ENCODE data around the gene COA7. TPM values are rescaled to one million over a fixed set of nuclear protein-coding genes. Genes with fewer than 3 reads are reported as not detected.

Gene COA7
- total RNA-seq, 1 donor from 2014 or later = 21.5 TPM

DNA sequence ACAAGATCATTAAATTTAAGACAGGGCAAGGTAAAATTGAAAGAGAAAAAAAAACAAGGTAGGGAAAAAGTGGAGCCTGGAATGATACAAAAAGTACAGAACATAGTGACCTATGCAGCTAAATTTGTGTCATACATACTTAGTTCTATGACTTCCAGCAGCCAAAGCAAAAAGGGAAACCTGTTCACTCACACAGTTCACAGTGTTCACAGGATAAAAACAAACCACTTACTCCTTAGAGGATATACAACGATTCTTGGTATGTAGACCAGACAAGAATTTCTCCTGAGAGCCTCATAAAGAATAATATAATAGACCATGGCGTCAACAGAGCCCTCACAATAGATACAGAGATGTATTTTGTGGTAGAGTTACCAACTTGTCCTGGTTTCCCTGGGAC lies 27.5 kb downstream of the COA7 start:
- TF ChIP-seq, protein P1, sequence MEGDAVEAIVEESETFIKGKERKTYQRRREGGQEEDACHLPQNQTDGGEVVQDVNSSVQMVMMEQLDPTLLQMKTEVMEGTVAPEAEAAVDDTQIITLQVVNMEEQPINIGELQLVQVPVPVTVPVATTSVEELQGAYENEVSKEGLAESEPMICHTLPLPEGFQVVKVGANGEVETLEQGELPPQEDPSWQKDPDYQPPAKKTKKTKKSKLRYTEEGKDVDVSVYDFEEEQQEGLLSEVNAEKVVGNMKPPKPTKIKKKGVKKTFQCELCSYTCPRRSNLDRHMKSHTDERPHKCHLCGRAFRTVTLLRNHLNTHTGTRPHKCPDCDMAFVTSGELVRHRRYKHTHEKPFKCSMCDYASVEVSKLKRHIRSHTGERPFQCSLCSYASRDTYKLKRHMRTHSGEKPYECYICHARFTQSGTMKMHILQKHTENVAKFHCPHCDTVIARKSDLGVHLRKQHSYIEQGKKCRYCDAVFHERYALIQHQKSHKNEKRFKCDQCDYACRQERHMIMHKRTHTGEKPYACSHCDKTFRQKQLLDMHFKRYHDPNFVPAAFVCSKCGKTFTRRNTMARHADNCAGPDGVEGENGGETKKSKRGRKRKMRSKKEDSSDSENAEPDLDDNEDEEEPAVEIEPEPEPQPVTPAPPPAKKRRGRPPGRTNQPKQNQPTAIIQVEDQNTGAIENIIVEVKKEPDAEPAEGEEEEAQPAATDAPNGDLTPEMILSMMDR (IDR thresholded peaks at IDR 0.05; ENCODE audit: unreplicated experiment) = no peak
- H3K27me3 Mint-ChIP-seq (ENCODE audit: low read depth) = no peaks in the 10 kb centered on the region
- no peak overlapping the region for H3K4me3 Mint-ChIP-seq
- peak overlapping the region; percentile 64 for H3K27ac Mint-ChIP-seq
- DNase-seq (ENCODE audit: low spot score in 2 of 2, unreplicated experiment in 2 of 2) = no peak
- H3K36me3 Mint-ChIP-seq = no peaks in the 10 kb centered on the region
- H3K9me3 Mint-ChIP-seq = no peaks in the 10 kb centered on the region
- H3K4me1 Mint-ChIP-seq = peaks cover 18% of the 10 kb centered on the region

GRCh38 chr1:52669696-52670095 lies 28.5 kb downstream of the COA7 start:
- Mint-ChIP-seq H3K27ac (peak overlapping the region; percentile 8), H3K4me1 (peaks cover 20% of the 10 kb centered on the region), H3K9me3 (no peaks in the 10 kb centered on the region), H3K27me3 (ENCODE audit: low read depth) (no peaks in the 10 kb centered on the region), H3K36me3 (no peaks in the 10 kb centered on the region), H3K4me3 (no peak overlapping the region)
- DNase-seq (ENCODE audit: low spot score in 2 of 2, unreplicated experiment in 2 of 2) = no peak
- TF ChIP-seq, protein P1 (IDR thresholded peaks at IDR 0.05; ENCODE audit: unreplicated experiment) = no peak

GRCh38 chr1:52668711-52669110 lies 29.4 kb downstream of the COA7 start:
- Mint-ChIP-seq H3K27me3 (ENCODE audit: low read depth) (no peaks in the 10 kb centered on the region), H3K36me3 (no peaks in the 10 kb centered on the region), H3K27ac (no peak overlapping the region), H3K4me3 (no peak overlapping the region), H3K9me3 (no peaks in the 10 kb centered on the region), H3K4me1 (peaks cover 15% of the 10 kb centered on the region)
- DNase-seq (ENCODE audit: low spot score in 2 of 2, unreplicated experiment in 2 of 2) = no peak
- TF ChIP-seq, protein P1 (IDR thresholded peaks at IDR 0.05; ENCODE audit: unreplicated experiment) = no peak

- H3K27me3 Mint-ChIP-seq (ENCODE audit: low read depth) = no peaks in the 10 kb centered on the region
- peaks cover 22% of the 10 kb centered on the region for H3K4me1 Mint-ChIP-seq
These were observed 30.2 kb downstream of the COA7 start for GRCh38 chr1:52667984-52668383.

DNA sequence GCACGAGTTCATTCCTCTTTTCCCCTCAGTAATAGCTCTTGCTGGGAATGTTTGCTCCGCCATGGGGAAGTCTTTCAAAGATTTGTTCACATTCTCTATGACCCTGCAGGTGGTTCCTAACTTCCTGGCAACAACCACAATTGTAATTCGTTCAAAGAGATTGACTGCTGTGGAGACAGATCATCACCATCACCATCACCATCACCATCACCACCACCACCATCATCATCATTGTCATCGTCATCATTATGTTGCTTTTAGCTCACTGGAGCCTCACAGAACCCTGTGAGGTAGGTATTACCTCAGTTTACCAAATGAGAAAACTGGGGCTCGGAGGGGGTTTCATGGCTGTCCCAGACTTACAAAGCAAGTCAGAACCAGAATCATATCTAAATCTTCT lies 30.9 kb downstream of the COA7 start:
- H3K4me3 Mint-ChIP-seq = no peak overlapping the region
- H3K9me3 Mint-ChIP-seq = no peaks in the 10 kb centered on the region
- TF ChIP-seq, protein P1 (IDR thresholded peaks at IDR 0.05; ENCODE audit: unreplicated experiment) = no peak
- DNase-seq (ENCODE audit: low spot score in 2 of 2, unreplicated experiment in 2 of 2) = no peak
- H3K27ac Mint-ChIP-seq = no peak overlapping the region
- H3K36me3 Mint-ChIP-seq = no peaks in the 10 kb centered on the region
- no peaks in the 10 kb centered on the region for H3K27me3 Mint-ChIP-seq (ENCODE audit: low read depth)
- peaks cover 27% of the 10 kb centered on the region for H3K4me1 Mint-ChIP-seq

More at GRCh38 chr1:52667984-52668383, 30.2 kb downstream of the COA7 start:
- TF ChIP-seq, protein P1 (IDR thresholded peaks at IDR 0.05; ENCODE audit: unreplicated experiment) = no peak
- no peaks in the 10 kb centered on the region for H3K9me3 Mint-ChIP-seq
- H3K27ac Mint-ChIP-seq = no peak overlapping the region
- H3K36me3 Mint-ChIP-seq = no peaks in the 10 kb centered on the region
- DNase-seq (ENCODE audit: low spot score in 2 of 2, unreplicated experiment in 2 of 2) = no peak
- no peak overlapping the region for H3K4me3 Mint-ChIP-seq

All from mesothelial cell of epicardium (in vitro differentiated cells).